NCI-H82 (cell line): Measurements from ENCODE around the gene HDAC5.

Experiments
- DNase-seq: peaks from one replicate; lab custom pipeline; 2025; lab: John Stamatoyannopoulos, UW

Gene HDAC5

DNA sequence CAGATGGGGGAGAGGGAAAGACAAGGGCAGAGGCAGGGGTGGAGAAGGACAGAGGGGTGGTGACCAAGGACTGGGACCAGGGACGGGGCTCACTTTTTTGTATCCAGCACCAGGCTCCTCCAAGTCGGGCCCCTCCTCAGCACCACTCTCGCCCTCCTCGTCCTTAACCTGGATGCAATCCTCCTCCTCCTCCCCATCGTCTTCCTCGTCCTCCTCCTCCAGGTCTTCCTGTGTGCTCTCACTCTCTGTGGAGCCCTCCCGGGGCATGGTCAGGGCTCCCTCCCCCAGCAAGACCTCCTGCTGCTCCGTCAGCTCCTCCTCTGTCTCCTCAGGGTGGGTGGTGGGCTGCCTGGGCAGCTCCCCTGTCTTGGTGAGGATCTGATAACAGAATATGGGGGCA is 36.1 kb downstream of the HDAC5 start:
- DNase-seq: no peak

DNA sequence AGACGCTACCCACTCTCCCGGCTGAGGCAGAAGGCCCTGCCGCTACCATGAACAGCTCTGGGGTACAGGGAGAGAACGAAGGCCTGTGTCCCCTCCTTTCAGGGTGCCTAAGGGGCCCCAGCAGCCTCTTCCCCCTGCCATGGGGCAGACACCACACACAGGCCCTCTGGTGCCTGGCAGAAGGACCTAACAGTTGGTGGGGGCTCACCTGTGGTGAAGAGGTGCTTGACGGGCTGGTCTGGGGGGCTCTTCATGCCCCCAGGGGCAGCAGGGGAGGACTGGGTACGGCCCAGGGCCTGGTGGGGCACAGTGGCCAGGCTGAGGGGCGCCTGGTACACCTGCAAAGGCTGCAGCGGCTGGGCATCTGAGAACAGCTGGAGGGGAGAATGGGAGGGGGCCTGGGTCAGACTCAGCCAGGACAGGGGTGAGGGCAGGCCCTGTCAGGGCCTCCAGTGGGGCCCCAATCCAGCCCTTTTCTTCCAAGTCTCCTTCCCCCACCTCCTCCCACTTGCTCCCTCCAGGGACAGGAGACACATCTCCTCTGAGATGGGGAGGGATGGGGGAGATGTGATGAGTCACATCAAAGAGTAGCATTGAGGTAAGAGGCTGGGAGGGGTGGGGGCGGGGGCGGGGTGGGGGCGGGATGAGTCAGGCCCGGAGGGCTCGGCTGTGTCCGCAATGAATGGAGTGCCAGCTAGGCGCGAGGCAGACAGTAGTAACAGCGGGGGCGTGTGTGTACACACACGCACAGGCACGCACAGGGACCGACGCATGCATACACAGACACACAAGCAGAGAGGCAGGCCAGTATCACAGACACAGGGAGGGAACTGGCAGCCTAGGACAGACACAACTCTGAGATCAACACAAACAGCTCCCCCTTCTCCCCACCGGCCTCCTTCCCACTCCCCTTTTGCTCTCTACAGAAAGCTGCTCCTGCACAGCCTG is 36.8 kb downstream of the HDAC5 start:
- no peak for DNase-seq

DNA sequence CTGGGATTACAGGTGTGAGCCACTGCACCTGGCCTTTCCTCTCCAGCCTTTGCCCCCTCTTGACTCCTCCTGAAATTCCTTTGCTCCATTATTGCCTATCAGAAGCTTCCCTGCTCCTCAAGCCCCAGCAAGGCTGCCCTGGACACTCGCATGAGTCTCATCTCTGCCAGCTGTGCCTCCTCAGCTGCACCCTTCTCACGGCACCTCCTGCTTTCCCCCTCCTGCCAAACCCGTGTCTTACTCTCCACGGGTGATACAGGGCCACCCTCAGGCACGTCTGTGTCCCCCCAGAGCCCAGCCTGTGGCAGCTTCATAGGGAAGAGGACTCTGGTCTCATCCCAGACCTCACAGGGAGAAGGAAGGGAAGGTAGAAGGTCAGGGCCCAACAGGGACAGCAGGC is 37.5 kb downstream of the HDAC5 start:
- DNase-seq: no peak

DNA sequence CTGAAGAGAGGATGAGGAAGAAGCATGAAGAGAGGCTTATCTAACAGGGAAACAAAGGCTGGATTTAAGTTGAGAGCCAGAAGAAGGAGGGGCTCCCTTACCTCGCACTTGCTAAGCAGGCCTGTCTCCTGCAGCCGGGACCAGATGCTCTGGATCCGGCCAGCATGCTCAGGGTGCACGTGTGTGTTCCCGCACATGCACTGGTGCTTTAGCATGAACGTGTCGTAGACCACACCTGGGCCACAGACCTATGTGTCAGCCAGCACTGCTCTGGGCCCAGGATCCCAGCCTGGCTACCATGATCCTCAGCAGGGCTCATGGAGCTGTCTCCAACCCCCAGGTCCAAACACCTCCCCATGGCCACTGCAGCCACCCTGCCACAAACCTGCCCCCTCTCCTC is 38.5 kb downstream of the HDAC5 start:
- no peak for DNase-seq

DNA sequence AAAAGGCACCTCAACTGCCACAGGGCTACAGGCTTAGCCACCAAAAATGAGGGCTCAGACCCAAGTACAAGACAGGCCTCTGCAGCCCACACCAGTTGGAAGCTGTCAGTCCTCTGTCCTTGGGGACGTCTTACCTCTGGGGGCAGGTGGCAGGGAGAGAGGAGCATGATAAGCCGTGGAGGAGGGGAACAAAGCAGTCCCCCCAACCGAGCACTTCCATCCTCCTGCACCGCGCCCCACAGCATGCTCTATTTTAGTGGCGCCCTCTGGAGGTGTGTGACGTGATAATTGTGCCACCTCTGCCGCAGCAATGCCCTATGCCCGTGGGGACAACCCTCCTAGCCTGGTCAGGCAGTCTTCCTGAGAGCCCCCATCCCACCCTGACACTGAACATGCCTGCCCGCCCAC is 39.3 kb downstream of the HDAC5 start:
- DNase-seq: peak; percentile 40

DNA sequence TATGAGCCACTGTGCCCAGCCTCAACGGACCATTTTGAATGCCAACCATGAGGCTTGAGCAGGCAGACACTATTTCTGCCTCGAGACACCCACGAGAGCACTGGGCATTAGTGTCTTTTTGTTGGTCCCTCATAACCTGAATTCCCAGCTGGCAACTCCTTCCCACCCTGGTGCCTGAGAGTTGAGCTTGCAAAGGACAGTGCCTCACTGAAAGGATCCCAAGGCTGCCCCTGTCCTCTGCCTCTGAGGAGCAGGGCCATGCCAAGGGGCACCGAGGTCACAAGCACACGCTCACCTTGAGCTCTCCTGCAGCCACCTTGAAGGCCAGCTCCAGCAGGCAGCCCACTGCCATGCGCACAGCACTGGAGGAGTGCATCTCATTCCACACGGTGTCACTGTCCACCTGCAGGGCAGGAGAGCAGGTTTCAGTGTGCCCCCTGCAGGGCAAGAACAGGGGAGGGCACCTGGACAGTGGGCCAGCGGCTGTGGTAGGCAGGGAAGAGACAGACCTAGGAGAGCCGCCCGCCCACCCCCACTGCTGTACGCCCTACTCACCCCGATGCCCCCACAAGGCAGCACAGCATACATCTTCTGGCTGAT is 40.1 kb downstream of the HDAC5 start:
- DNase-seq: peak; percentile 59

DNA sequence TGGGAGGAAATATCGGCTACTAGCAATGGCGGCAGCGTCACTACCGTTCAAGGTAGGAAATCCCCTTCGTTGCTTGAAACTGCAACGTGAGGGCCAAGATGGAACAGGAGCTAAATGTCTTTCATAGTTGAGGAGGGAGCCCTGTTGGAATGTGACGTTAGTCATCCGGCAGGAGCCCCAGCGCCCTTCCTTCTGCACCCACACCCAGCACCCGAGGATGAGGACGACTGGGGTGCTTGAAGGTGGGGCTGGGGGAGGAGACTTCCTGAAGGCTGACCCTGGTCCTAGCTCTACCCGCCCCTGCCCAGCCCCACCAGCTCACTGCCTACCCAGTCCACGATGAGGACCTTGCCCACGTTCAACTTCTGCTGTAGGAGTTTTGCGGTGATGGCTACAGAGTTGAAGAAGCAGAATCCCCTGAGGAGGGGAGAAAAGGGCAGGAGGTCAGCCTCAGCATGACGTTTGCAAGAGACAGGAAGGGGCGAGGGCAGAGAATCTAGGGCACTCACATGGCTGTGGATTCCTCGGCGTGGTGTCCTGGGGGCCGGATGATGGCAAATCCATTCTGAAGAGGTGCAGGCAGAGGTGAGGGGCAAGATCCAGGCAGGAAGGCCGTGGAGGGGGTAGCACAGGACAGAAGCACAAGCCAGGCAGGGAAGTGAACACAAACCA is 41.0 kb downstream of the HDAC5 start:
- DNase-seq: no peak

DNA sequence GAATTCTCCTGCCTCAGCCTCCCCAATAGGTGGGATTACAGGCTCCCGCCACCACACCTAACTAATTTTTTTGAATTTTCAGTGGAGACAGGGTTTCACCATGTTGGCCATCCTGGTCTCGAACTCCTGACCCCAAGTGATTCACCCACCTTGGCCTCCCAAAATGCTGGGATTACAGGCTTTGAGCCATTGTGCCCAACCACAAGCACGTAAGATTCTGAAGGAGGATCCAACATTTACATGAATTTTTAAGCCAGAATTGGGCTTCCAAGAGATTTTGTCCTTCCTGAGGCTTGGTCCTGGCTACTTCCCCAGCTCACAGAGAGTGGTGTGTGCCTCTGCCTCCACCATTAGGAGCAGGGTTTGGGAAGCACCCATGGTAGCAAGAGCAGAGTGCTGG is 41.8 kb downstream of the HDAC5 start:
- no peak for DNase-seq

DNA sequence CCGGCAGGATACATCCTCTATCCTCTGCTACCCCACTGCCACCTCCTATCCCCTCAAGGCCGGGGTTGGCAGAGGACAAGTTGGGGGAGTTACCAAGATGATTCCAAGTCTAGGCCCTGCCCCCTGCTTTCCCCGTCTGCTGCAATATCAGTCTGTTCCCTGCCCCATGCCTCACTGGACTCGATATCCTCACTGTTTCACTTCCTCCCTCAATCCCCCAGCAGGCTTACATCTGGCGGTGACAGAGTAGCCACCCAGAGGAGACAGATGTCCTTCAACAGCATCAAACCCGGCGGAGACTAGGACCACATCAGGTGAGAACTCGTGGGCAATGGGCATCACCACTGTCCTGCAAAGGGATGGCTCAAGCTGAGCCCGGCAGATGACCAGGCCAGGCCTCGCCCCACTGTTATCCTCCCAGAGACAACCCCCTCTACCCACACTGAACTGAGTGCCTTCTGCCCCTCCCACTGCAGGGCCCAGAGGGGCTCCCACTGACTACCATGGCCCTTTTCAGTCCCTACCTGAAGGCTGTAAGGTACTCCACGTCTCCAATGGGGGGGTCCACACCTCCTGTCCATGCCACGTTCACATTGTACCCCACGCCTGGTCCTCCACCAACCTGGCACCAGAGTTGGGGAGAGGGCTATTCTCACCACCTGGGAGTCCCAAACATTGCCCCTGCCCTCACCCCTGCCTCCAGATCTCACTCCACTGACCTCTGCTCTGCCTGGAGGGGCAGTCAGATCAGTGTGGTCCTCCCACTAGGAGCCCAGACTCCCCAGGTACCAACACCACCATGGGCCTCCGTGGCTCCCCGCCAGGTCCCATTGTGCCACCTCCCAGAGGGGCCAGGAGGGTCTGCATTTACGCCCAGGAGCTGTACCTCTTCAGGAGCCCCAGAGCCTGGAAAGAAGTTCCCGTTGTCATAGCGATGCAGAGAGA is 43.3 kb downstream of the HDAC5 start:
- peak; percentile 28 for DNase-seq

DNA sequence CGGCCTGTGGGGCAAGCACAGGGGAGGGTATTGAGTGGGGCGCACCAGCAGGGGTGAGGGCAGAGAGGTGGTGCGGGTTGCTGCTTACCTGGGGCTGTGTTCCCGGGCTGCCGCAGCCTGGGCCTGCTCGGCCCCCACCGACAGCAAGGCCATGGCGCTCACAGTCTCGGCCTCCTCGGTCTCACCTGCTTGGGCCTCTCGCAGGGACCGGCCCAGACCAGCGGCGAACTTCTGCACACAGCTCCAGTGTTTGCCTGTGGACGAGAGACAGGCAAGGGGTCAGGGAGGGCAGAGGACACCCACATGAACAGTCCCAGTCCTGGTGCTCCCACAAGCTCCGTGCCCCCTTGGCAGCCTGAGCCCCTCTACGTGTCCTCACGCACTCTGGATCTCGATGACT is 45.0 kb downstream of the HDAC5 start:
- no peak for DNase-seq

DNA sequence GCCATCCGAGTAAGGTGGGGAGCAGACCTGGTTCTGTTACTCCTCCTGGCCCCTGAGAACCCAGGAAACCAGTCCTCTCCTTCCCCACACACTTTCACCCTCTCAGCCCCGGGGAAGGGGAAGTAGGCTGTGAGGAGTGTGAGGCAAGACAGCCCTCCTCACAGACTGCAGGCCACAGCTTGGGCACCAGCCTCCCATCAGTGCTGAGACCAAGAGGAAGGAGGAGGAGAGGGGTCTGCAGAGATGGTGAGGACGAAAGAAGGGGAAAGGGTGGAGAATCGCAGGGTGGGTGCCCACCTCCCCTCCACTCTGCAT is 45.9 kb downstream of the HDAC5 start:
- no peak for DNase-seq

DNA sequence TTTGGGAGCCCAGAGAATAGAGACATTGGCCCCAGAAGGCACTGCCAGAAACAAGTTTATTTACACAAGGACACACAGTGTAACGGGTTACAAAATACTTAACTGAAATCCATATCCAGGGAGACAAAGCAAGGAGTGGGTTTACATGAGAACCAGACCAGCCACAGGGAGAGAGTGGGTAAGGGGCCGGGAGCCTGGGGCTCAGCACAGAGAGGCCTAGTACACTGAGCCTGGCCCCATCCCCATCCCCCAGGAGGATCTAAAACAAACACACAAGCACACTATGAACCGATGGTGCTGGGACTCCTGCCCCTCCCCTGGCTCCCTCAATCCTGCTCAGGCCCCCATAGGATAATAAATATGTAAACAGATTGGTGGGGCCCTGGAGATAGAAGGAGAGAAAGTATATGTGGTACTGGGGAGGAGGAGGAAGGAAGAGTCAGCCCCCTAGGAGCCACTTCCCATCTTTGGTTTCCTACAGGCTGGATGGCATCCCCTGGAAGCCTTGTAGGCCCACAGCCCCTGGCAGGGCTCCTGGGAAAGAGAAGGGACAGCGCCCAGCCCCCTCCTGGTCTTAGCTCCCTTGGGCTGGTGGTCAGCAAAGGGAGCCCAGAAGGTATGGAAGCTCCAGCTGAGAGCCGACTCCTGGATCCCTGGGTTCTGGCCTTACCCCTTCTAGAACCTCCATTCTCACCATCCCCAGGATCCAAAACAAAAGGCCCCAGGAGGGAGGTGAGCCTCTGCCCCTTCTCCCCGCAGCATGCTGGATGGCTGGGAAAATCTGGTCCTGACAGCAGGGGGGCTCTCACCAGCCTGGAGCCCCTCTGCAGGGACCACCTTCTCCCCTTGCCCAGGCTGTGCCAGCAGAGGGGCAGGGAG is 46.5 kb downstream of the HDAC5 start:
- peak; percentile 46 for DNase-seq

DNA sequence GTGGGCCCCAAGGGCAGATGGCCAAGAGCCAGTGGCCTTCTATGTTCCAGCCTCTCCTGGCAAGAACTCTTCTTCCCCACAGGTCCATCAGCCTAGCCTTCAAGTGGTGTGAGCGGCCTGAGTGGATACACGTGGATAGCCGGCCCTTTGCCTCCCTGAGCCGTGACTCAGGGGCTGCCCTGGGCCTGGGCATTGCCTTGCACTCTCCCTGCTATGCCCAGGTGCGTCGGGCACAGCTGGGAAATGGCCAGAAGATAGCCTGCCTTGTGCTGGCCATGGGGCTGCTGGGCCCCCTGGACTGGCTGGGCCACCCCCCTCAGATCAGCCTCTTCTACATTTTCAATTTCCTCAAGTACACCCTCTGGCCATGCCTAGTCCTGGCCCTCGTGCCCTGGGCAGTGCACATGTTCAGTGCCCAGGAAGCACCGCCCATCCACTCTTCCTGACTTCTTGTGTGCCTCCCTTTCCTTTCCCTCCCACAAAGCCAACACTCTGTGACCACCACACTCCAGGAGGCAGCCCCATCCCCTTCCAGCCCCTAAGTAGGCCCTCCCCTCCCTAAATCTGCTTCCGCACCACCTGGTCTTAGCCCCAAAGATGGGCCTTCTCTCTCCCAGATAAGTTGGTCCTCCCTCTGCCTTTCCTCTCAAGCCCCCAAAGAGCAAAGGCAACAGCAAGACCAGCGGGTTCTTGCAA is 47.7 kb downstream of the HDAC5 start:
- DNase-seq: no peak

DNA sequence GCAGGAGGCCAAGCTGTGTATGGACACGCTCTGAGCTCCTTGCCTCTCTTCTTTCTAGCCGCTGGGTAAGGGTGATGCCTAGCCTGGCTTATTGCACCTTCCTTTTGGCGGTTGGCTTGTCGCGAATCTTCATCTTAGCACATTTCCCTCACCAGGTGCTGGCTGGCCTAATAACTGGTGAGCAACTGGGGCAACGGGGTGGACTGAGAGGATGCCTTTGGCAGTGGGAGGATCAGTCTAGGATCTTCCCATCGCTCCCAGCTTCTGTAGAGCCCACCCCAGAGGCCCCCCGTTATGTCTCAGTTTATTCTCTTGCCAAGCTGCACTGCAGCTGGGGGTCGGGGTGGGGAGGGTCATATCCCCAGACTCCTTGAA is 48.5 kb downstream of the HDAC5 start:
- DNase-seq: no peak

DNA sequence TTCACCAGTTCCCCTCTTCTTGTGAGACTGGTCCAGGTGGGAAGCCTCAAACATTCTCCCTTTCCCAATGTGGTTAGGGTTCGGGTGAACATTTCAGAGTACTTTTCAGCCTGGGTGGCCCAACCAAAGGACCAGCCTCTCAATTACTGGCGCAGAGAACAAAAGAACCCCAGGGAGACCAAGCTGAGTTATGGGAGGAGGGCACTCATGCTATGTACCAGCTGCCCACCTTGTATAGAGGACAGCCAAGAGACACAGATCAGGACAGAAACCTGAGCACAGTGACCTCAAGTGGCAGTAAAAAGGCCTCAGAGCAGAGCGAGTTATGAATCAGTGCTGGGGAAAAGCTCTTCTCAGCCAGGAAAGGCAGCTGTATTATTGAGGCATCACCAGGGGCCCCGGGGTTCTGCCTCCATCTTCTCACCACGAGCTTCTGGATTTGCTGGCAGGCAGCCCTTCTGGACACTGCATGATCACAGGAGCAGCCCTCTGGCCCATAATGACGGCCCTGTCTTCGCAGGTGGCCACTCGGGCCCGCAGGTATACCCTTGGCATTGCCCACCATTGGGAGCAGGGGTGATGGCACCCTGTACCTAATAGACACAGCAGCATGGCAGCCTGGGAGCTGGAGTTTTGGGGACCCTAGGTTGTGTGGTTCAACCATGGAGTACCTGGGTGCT is 49.1 kb downstream of the HDAC5 start:
- no peak for DNase-seq

DNA sequence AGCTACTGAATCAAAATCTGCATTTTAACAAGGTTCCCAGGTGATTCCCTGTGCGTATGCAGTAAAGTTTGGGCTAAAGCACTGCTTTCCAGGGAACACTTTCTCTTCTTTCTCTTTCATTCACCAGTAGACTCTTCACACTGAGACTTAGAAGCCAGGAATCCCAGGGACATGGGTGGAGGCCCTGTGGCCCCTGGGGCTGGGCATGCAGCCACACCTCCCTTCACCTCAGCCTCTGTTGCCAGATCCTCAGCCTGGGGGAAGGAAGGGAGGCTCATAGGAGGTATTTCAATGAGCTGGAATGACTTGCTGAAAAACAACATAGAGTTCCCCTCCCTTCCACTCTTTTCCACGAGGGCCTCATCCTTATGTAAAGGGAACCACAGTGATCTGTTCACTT is 51.7 kb downstream of the HDAC5 start:
- DNase-seq: no peak

DNA sequence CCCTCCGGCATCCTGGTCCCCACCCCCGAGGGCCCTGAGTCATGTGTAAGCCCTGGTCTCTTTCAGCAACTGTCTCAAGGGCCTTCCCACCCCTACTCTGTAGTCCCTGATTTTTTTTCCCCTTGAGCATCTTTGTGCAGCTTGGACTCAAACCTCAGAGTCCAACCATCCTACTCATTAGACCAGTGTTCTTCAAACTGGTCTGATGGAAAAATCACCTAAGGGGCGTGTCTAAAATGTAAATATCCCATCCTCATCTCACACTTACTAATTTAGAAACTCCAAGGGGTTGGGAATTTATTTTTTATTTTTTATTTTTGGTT is 52.3 kb downstream of the HDAC5 start:
- no peak for DNase-seq

DNA sequence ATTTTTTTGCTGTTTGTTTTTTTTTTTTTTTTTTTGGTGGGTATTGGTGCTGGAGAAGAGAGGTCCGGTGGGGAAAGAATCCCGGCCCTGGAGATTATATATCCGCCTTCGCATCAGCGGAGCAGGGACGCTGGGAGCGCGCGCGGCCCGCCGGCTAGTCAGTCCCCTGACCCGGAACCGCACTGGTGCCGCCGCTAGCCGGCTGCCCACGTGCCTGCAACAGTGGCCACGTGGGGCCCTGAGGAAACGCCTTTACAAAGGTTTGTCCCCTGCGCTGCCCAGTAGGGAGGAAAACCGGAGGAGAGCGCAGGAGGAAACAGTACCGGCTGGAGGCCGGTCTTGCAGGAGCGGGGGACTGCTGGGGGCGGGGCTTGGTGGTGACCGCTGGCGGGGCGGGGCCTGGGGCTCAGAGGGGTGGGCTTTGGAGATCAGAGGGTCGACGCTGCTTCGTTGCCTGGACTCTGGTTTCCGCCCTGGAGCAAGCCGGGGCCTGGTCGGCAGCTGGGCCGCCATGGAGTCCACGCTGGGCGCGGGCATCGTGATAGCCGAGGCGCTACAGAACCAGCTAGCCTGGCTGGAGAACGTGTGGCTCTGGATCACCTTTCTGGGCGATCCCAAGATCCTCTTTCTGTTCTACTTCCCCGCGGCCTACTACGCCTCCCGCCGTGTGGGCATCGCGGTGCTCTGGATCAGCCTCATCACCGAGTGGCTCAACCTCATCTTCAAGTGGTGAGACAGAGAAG is 52.8 kb downstream of the HDAC5 start, which contains the start of gene G6PC3:
TSS of gene G6PC3 (plus strand) at position 281 of the 743 bp plus-strand sequence. CDS start at position 512, 231 bp downstream.
- peak; percentile 100 for DNase-seq

DNA sequence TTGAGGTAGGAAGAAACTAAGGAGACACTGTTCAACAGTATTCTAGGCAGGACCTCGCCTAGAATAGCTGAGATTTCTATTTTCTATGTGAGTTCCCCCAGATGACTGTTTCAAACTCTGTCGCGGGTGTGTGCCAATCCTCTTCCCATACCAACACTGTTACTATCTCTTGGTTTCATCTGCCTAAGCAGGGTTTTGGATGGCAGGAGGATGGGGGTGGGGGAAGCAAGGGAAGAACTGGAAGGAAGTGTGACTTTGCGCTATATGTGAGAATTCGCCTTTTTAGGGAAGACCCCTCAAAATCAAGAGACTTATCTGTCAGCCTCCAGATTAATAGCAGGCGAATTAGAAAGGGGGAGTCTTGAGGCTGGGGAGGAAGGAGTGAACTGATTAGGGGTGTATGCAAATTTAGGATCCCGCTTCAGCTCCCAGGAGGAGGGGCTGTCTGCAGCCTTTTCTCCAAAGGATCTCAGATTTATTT is 53.4 kb downstream of the HDAC5 start:
- peak; percentile 78 for DNase-seq
